Panc1 (cell line): ENCODE measurements around the gene IGSF3. TPM values are rescaled to one million over a fixed set of nuclear protein-coding genes. Genes with fewer than 3 reads are reported as not detected.

Experiments used
- ATAC-seq: fragments of 200-7000 bp; cut with Tn5 transposase; 2 replicates; pipeline ENCODE4 v1.9.1; 2020; ENCODE audit warnings: mild to moderate bottlenecking, moderate library complexity
- BruUV-seq: library from RNA; stranded (reverse); fragments of 400-500 nt; replicated peaks from 2 replicates; lab custom pipeline; 2021; lab: Mats Ljungman, UMichigan
- CTCF ChIA-PET: fragments of 300-600 bp; sonication (Branson Sonifier 250); formaldehyde crosslinking; loops from one replicate; lab custom pipeline; 2022; ENCODE audit warnings: antibody characterized with exemption; lab: Charles Lee
- POLR2A ChIA-PET: fragments of 300-600 bp; sonication (Branson Sonifier 250); formaldehyde crosslinking; loops from one replicate; lab custom pipeline; 2022; ENCODE audit warnings: antibody characterized with exemption; lab: Charles Lee
- DNase-seq: peaks from one replicate; pipeline ENCODE4 v3.0.0-alpha.2; 2010; ENCODE audit warnings: low read depth, low spot score
- H3K27ac ChIP-seq: 2 replicates; pipeline ENCODE4 v1.5.1; 2011; ENCODE audit warnings: mild to moderate bottlenecking, low read length, inconsistent platforms
- H3K27me3 ChIP-seq: fragments of 200-500 bp; sonication (Bioruptor generic); 2 replicates; pipeline ENCODE4 v1.6.0; 2014; ENCODE audit warnings: low read length, inconsistent platforms; ENCODE audit not compliant: control insufficient read depth, insufficient read depth
- H3K36me3 ChIP-seq: fragments of 200-500 bp; sonication (Bioruptor generic); 2 replicates; pipeline ENCODE4 v1.5.1; 2014; ENCODE audit warnings: inconsistent platforms, mild to moderate bottlenecking, low read length, moderate library complexity; ENCODE audit not compliant: control insufficient read depth, insufficient read depth
- H3K4me1 ChIP-seq: 2 replicates; pipeline ENCODE4 v1.5.1; 2011; ENCODE audit warnings: inconsistent platforms, mild to moderate bottlenecking, low read length, moderate library complexity; ENCODE audit not compliant: control insufficient read depth, insufficient read depth
- H3K4me3 ChIP-seq, 2 experiments: 2 replicates each; pipeline ENCODE4 v1.5.1; 2011 to 2012; ENCODE audit warnings: low read depth in 2 of 2, low read length in 2 of 2, mild to moderate bottlenecking in 2 of 2, inconsistent platforms in 1 of 2, moderate library complexity in 1 of 2
- H3K9me3 ChIP-seq: fragments of 200-500 bp; sonication (Bioruptor generic); 2 replicates; pipeline ENCODE4 v1.5.1; 2014; ENCODE audit warnings: low read depth, mild to moderate bottlenecking, inconsistent platforms, low read length, moderate library complexity; ENCODE audit not compliant: control insufficient read depth, insufficient read depth
- REST ChIP-seq, 2 experiments: IDR thresholded peaks; 2 replicates each; pipeline ENCODE4 v1.6.1; 2011 to 2012; ENCODE audit warnings: low read depth in 2 of 2, control low read depth in 1 of 2, low read length in 1 of 2, mild to moderate bottlenecking in 1 of 2, moderate library complexity in 1 of 2; ENCODE audit not compliant: insufficient read depth in 1 of 2
- SIN3A ChIP-seq: IDR thresholded peaks from 2 replicates; pipeline ENCODE4 v1.6.1; 2012; ENCODE audit warnings: low read depth, mild to moderate bottlenecking, low read length, moderate library complexity, borderline replicate concordance; ENCODE audit not compliant: insufficient read depth
- in situ Hi-C: cut with HindIII; loops from 2 replicates; pipeline ENCODE4 v1.10.0; 2016; ENCODE audit warnings: low sequenced_read_pairs, low pct_unique_long_range_greater_than_20kb
- intact Hi-C: fragments of 100-400 bp; cut with micrococcal nuclease; formaldehyde crosslinking; loops from one replicate; pipeline ENCODE4 v1.10.0; 2022; ENCODE audit not compliant: unreplicated experiment
- microRNA-seq: library from miRNA; unstranded; fragments of <30 nt; microRNA quantifications from one replicate; pipeline ENCODE4 v1.1.0, GENCODE V29; 2020; ENCODE audit not compliant: unreplicated experiment
- total RNA-seq: library from RNA; stranded (reverse); gene quantifications from one replicate; pipeline ENCODE4 v1.2.1, GENCODE V29; 2021; ENCODE audit not compliant: unreplicated experiment

Gene IGSF3
- total RNA-seq, 1 experiment from 2014 or later = 9.3 TPM

- CTCF ChIA-PET = no interaction called here
- intact Hi-C loops = no loop called here
- in situ Hi-C loops = no loop called here
- POLR2A ChIA-PET = no interaction called here
- BruUV-seq = no TSS peak
- Histone ChIP-seq H3K36me3 (no peaks in the 10 kb centered on the region), H3K27ac (no peak overlapping the region), H3K4me3 (no peak overlapping the region), H3K9me3 (no peaks in the 10 kb centered on the region), H3K27me3 (no peaks in the 10 kb centered on the region), H3K4me1 (no peaks in the 10 kb centered on the region)
- ATAC-seq = no peak
- no peak for DNase-seq
- TF ChIP-seq SIN3A = no peak
Measured at GRCh38 chr1:116528329-116529083, 139.0 kb downstream of the IGSF3 start.

GRCh38 chr1:116525440-116525839, 142.1 kb downstream of the IGSF3 start:
- BruUV-seq = no TSS peak
- ChIA-PET CTCF (no interaction called here), POLR2A (no interaction called here)

More at GRCh38 chr1:116525440-116525839, 142.1 kb downstream of the IGSF3 start:
- H3K27me3 ChIP-seq = no peaks in the 10 kb centered on the region
- no peaks in the 10 kb centered on the region for H3K36me3 ChIP-seq
- no peak for TF ChIP-seq REST (IDR thresholded peaks at IDR 0.05; ENCODE audit: insufficient read depth in 1 of 2, low read depth in 2 of 2, low read length in 1 of 2)
- no peak overlapping the region for H3K4me3 ChIP-seq
- intact Hi-C loops = no loop called here
- DNase-seq (no peak), ATAC-seq (no peak)
- H3K27ac ChIP-seq = no peak overlapping the region
- no peaks in the 10 kb centered on the region for H3K9me3 ChIP-seq
- in situ Hi-C loops = no loop called here
- no peaks in the 10 kb centered on the region for H3K4me1 ChIP-seq

Small RNAs within 50 kb of the gene (microRNA-seq; reads per million reads assigned to microRNA genes)
- gene MIR320B1 = not detected
- gene MIR548AC = not detected

Other genes starting within 250 kb of the IGSF3 start
- 12.6 TPM for gene CD58, start 96.7 kb downstream of the IGSF3 start, total RNA-seq
- gene CD2, start 86.7 kb upstream of the IGSF3 start, total RNA-seq = 0.10 TPM
- gene PTGFRN, start 242.2 kb upstream of the IGSF3 start, total RNA-seq = 5.2 TPM